ENCODE measurements around the gene GRHL1.
"Not testable (repeated sequence)": the region's sequence is repeated elsewhere in the genome, so short reads cannot be mapped to it uniquely, and the experiment has no call there.

DNA sequence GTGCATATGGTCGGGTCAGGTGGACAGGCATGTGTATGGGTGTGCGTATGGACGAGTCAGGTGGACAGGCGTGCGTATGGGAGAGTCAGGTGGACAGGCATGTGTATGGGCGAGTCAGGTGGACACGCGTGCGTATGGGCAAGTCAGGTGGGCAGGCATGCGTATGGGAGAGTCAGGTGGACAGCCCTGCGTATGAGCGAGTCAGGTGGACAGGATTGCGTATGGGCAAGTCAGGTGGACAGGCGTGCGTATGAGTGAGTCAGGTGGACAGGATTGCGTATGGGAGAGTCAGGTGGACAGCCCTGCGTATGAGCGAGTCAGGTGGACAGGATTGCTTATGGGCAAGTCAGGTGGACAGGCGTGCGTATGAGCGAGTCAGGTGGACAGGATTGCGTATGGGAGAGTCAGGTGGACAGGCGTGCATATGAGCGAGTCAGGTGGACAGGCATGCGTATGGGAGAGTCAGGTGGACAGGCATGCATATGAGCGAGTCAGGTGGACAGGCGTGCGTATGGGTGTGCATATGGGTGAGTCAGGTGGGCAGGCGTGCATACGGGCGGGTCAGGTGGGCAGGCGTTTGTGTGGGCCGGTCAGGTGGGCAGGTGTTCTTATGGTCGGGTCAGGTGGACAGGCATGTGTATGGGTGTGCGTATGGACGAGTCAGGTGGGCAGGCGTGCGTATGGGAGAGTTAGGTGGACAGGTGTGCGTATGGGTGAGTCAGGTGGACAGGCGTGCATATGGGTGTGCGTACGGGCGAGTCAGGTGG lies 62.3 kb downstream of the GRHL1 start:
- TF ChIP-seq YY1 (IDR thresholded peaks at IDR 0.05; ENCODE audit: low read depth, low read length); KDM1A (IDR thresholded peaks at IDR 0.05; ENCODE audit: borderline replicate concordance, low read length); POLR2A (IDR thresholded peaks at IDR 0.05; ENCODE audit: control extremely low read depth in 1 of 2, low read depth in 2 of 2, low read length in 2 of 2); TAF1 (IDR thresholded peaks at IDR 0.05; ENCODE audit: low read depth, low read length); CHD2 (IDR thresholded peaks at IDR 0.05; ENCODE audit: low read length); TBP (IDR thresholded peaks at IDR 0.05; ENCODE audit: low read depth, low read length); SP2 (IDR thresholded peaks at IDR 0.05; ENCODE audit: low read length); MAX (IDR thresholded peaks at IDR 0.05): not testable (repeated sequence)
- TF ChIP-seq, protein P1, sequence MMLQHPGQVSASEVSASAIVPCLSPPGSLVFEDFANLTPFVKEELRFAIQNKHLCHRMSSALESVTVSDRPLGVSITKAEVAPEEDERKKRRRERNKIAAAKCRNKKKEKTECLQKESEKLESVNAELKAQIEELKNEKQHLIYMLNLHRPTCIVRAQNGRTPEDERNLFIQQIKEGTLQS (IDR thresholded peaks at IDR 0.05; ENCODE audit: insufficient read depth, low read depth, low read length): not testable (repeated sequence)
- TF ChIP-seq, protein P2, sequence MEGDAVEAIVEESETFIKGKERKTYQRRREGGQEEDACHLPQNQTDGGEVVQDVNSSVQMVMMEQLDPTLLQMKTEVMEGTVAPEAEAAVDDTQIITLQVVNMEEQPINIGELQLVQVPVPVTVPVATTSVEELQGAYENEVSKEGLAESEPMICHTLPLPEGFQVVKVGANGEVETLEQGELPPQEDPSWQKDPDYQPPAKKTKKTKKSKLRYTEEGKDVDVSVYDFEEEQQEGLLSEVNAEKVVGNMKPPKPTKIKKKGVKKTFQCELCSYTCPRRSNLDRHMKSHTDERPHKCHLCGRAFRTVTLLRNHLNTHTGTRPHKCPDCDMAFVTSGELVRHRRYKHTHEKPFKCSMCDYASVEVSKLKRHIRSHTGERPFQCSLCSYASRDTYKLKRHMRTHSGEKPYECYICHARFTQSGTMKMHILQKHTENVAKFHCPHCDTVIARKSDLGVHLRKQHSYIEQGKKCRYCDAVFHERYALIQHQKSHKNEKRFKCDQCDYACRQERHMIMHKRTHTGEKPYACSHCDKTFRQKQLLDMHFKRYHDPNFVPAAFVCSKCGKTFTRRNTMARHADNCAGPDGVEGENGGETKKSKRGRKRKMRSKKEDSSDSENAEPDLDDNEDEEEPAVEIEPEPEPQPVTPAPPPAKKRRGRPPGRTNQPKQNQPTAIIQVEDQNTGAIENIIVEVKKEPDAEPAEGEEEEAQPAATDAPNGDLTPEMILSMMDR (IDR thresholded peaks at IDR 0.05; ENCODE audit: control extremely low read depth in 1 of 3, insufficient read depth in 1 of 3, low read depth in 1 of 3, low read length in 3 of 3): not testable (repeated sequence)

All from H1 (cell line).